ENCODE results near the gene TPRX1.
A peak's percentile ranks its signal among the peaks of the same experiment; 100 is the strongest.
"Not testable (repeated sequence)": the region's sequence is repeated elsewhere in the genome, so short reads cannot be mapped to it uniquely, and the experiment has no call there.

TPRX1 gene

GRCh38 chr19:47798904-47799266 lies 5.5 kb downstream of the TPRX1 start:
- DNase-seq: no peak

GRCh38 chr19:47797996-47798903 lies 6.1 kb downstream of the TPRX1 start:
- DNase-seq: no peak

GRCh38 chr19:47796785-47797184 lies 7.6 kb downstream of the TPRX1 start:
- DNase-seq: no peak

GRCh38 chr19:47794526-47794925 lies 9.8 kb downstream of the TPRX1 start:
- no peak for DNase-seq

- no peak for DNase-seq
These were observed 11.7 kb downstream of the TPRX1 start for GRCh38 chr19:47792616-47793015.

GRCh38 chr19:47790398-47790814 lies 13.9 kb downstream of the TPRX1 start:
- DNase-seq: peak; percentile 95

GRCh38 chr19:47789811-47790210 lies 14.5 kb downstream of the TPRX1 start:
- DNase-seq: not testable (repeated sequence)

- DNase-seq: not testable (repeated sequence)
These were observed 17.0 kb downstream of the TPRX1 start for GRCh38 chr19:47787307-47787706.

- no peak for DNase-seq
These were observed 17.8 kb downstream of the TPRX1 start for GRCh38 chr19:47786566-47786965.

- DNase-seq: no peak
These were observed 22.6 kb downstream of the TPRX1 start for GRCh38 chr19:47781590-47782262.

GRCh38 chr19:47780215-47780551 lies 24.2 kb downstream of the TPRX1 start:
- DNase-seq: no peak

- DNase-seq: no peak
These were observed 24.7 kb downstream of the TPRX1 start for GRCh38 chr19:47779524-47780214.

GRCh38 chr19:47778954-47779351 lies 25.4 kb downstream of the TPRX1 start:
- peak; percentile 24 for DNase-seq

GRCh38 chr19:47778049-47778953 lies 26.1 kb downstream of the TPRX1 start, which contains the start of gene SELENOW:
Gene SELENOW (plus strand): TSS chr19:47778703. CDS start chr19:47778786, 83 bp downstream.
- peak; percentile 85 for DNase-seq

- not testable (repeated sequence) for DNase-seq
These were observed 26.9 kb downstream of the TPRX1 start for GRCh38 chr19:47777245-47778048.

GRCh38 chr19:47776568-47776967 lies 27.8 kb downstream of the TPRX1 start:
- no peak for DNase-seq

- not testable (repeated sequence) for DNase-seq
These were observed 33.1 kb downstream of the TPRX1 start for GRCh38 chr19:47771291-47771690.

GRCh38 chr19:47769534-47769933 lies 34.8 kb downstream of the TPRX1 start:
- no peak for DNase-seq

- no peak for DNase-seq
These were observed 35.7 kb downstream of the TPRX1 start for GRCh38 chr19:47768604-47769003.

- DNase-seq: no peak
These were observed 37.0 kb downstream of the TPRX1 start for GRCh38 chr19:47767349-47767748.

- DNase-seq: no peak
These were observed 37.7 kb downstream of the TPRX1 start for GRCh38 chr19:47766670-47767069.

- DNase-seq: no peak
These were observed 38.1 kb downstream of the TPRX1 start for GRCh38 chr19:47766359-47766620.

Data from activated CD4-positive, alpha-beta T cell treated with anti-CD3 and anti-CD28 coated beads for 48 hours (primary cell).